GF-D8 (cell line): Measurements from ENCODE around the gene SMIM35.
"Not testable (repeated sequence)": the region's sequence is repeated elsewhere in the genome, so short reads cannot be mapped to it uniquely, and the experiment has no call there.

Experiments
- DNase-seq: peaks from one replicate; lab custom pipeline; 2025; lab: John Stamatoyannopoulos, UW

SMIM35 gene

DNA sequence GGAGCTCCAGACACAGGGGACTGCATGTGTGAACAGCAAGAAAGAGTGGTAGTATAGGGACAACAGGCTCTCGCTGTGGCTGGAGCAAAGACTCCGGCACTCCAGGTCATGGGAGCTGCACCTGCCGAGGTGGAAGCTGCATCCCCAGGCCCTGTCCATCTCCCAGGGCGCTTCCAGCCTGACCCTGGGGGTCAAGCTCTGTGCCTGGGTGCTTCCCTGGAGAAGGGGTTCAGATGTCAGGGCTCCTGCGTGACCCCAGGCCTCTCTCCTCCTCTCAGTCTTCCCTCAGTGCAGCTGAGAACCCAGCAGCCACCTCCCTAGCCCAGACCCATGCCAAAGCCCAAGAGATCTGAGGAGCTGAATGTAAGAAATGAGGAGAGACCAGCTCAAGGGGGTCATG lies 6.5 kb downstream of the SMIM35 start:
- no peak for DNase-seq

DNA sequence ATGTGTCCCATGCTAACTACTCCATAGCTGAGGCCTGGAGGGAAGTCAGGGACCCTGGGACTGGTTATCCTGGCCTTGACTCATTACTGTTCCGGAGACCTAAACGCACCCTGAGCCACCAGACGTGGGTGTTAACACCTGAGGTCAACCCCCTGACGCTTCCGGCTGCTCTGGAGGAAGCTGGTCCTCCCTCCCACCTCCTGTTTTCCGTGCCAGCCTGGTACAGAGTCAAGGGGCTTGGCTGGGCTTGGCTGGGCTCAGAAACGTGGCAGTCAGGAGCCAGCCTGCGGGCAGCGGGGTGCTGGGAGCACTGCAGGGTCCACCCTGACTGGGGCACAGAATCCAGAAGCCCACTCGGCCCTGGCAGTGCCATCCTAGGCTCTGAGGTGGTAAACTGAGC lies 7.3 kb downstream of the SMIM35 start:
- no peak for DNase-seq

DNA sequence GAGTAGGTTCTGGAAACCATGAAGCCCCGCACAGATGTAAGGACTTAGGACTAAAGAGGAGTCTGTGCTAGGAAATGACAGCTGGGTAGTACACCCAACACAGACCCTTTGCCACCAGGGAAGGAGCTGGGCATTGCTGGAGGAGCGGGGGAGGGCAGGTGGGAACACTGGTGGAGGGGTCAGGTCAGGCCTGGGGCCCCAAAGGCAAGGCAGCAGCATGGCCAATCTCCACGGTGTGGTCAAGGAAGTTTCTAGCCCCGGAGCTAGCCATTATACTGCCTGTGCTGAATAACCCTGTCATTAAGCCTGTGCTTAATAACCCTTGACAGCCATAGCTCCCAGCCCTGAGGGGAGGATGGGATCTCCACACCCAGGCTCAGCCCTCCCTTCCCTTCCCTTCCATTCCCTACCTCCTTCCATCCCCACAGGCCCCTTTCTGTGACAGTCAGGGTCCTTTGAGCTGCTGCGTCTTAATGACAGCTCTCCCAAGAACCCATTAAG lies 7.8 kb downstream of the SMIM35 start:
- no peak for DNase-seq

DNA sequence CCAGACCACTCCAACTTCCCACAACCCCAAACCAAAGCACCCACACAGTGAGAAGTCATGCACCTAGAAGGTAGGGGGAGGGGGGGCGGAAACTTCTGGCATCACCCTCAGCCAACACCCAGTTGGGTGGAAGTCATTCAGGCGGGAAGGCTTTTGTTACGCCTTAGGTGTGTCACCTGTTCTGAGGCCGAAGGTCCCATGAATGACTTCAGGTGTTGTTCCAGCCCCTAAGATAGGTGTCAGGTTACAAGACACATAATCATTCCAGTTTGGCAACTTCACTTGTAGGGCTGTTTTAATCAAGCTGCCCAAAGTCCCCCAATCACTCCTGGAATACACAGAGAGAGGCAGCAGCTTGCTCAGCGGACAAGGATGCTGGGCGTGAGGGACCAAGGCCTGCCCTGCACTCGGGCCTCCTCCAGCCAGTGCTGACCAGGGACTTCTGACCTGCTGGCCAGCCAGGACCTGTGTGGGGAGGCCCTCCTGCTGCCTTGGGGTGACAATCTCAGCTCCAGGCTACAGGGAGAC lies 9.9 kb downstream of the SMIM35 start, which contains the start of gene TMPRSS4:
TSS of gene TMPRSS4 (plus strand) at position 325 of the 528 bp plus-strand sequence. CDS start 225 bp downstream, outside the sequence.
- no peak for DNase-seq

GRCh38 chr11:118074785-118075184 lies 12.0 kb downstream of the SMIM35 start:
- DNase-seq, result no peak

DNA sequence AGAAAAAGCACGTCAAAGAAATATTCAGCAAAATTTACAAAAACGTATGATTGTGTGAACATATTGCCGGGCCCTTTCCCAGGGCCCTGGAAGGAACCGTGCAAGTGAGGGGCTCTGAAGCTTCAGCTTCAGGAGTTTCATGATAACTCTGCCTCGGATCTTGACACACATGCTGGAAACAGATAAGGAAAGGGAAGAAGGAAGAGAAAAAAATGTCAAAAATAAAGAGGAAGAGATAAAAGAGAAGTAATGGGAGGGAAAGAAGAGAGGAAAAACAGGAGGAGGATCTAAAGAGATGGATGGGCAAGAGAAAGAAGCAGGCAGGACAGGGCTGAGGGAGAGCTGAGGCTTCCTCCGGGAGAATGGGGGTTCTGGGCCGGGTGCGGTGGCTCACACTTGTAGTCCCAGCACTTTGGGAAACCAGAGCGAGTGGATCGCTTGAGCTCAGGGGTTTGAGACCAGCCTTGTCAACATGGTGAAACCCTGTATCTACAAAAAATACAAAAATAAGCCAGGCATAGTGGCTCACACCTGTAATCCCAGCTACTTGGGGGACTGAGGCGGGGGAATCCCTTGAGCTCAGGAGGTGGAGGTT lies 12.6 kb downstream of the SMIM35 start:
- DNase-seq, result no peak

DNA sequence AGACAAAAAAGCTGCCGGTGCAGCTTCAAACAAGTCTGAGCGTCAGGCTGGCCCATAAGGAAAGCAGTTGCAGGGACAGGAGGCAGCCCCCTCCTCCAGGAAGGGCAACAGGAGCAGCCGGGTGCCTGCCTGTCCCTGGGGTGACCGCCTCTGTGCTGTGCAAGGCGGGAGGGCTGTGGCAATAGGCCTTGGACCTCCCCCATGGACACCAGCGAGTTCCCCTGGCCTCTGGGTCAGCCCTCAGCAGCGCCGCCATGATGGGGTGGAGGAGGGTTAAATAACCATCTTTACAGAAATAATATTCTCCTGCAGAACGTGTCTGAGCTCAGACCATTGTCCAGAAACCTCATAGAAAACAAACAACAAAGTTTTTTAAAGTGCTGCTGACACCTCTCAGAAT lies 13.2 kb downstream of the SMIM35 start:
- no peak for DNase-seq

DNA sequence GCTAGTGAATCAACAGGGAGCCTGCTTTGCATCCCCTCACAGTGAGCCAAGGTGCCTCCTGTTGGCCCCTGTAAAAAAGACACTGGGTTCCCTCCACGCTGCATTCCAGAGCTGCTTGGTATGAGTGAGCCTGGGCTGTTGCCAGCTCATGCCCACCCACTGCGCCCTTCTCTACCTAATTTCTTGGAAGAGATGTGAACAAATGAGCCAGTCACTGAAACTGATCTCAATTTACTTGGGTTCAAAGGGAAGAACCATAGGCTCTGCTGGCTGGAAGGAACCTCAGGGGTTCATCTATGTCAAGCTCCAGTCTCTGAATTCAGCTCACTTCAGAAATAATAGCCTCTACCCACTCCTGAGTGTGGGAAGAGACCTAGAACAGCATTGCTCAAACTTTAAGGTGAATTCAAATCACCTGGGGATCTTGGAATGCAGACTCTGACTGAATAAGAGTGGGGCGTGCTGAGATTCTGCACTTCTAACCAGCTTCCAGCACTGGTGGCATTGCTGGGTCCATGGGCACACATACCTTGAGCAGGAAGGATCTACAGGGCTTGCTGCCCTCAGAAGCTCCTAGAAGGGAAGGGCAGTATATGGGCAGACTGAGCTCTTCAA lies 15.2 kb downstream of the SMIM35 start:
- no peak for DNase-seq

- no peak for DNase-seq
Observed at GRCh38 chr11:118068945-118069612, 17.7 kb downstream of the SMIM35 start.

DNA sequence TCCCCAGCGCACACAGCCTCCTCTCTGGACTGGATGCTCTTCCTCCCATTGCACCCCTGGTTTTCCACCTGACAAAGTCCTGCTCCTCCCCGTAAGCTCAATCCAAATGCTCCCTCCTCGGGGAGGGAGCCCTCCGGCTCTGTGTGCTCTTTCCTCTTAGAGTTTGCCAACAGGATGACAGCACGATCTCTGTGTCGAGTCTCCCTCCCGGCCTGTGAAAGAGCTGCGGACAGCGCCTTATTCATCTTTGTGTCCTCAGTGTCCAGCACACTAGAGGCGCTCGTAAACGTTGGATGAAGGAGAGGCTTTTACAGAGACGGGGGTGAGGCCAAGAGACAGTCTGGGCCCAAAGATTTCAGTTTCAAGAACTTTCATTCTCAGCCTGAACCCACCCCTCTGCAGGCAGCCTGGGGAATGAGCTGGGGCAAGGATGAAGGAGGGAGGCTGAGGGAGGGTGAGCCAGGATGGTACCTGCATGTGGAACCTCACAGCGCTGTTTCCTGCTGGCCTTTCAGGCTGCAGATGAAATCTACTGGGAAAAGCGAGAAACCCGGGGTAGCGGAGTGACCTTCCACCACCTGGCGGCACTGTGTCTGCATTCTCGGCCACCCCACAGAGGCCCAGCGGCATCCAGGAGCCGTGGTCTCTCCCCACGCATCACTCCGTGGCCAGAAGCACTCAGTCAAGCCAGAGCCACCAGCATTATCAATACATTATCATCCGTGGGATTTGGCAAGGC lies 18.4 kb downstream of the SMIM35 start:
- no peak for DNase-seq

DNA sequence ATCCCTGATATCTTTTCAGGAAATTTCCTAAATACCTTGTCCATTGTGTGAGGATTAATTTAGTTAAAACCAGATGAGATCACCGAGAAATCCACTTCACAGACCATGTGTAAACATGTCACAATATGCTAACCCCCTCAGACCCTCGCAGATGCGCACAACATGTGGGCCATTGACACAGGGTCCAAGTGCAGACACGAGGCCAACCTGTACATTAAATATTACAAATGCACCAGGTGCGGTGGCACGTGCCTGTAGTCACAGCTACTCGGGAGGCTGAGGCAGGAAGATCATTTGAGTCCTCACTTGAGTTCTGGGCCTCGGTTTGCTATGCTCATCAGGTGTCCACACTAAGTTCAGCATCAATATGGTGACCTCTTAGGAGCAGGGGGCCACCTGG lies 19.8 kb downstream of the SMIM35 start:
- DNase-seq, result no peak

- no peak for DNase-seq
Observed at GRCh38 chr11:118065384-118065783, 21.4 kb downstream of the SMIM35 start.

- no peak for DNase-seq
Observed at GRCh38 chr11:118064956-118065355, 21.8 kb downstream of the SMIM35 start.

- DNase-seq, result not testable (repeated sequence)
Observed at GRCh38 chr11:118062631-118063030, 24.1 kb downstream of the SMIM35 start.

- not testable (repeated sequence) for DNase-seq
Observed at GRCh38 chr11:118062181-118062580, 24.6 kb downstream of the SMIM35 start.

DNA sequence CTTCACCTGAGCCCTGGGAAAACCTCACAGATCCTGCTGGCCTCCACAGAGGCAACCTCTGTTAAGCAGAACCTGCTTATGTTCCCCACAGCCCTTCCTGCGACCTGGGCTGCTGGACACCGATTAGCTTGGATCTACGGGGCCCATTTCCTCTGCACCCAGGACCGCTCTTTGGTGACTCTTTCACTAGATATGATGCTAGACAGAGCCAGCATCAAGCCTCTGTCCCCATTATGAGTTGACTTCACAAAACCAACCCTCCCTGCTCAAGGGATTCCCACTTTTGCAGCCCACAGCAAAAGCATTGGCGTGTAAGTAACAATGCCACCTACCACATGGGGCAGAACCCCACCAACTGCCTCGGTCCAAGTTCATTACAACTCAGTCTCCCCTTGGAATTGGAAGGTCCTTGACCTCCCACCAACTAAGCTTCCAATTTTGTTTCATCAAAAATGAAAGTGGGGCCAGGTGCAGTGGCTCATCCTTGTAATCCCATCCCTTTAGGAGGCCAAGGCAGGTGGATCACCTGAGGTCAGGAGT lies 25.1 kb downstream of the SMIM35 start:
- no peak for DNase-seq

GRCh38 chr11:118060869-118061268 lies 25.9 kb downstream of the SMIM35 start:
- no peak for DNase-seq

GRCh38 chr11:118060081-118060661 lies 26.6 kb downstream of the SMIM35 start:
- DNase-seq, result no peak

DNA sequence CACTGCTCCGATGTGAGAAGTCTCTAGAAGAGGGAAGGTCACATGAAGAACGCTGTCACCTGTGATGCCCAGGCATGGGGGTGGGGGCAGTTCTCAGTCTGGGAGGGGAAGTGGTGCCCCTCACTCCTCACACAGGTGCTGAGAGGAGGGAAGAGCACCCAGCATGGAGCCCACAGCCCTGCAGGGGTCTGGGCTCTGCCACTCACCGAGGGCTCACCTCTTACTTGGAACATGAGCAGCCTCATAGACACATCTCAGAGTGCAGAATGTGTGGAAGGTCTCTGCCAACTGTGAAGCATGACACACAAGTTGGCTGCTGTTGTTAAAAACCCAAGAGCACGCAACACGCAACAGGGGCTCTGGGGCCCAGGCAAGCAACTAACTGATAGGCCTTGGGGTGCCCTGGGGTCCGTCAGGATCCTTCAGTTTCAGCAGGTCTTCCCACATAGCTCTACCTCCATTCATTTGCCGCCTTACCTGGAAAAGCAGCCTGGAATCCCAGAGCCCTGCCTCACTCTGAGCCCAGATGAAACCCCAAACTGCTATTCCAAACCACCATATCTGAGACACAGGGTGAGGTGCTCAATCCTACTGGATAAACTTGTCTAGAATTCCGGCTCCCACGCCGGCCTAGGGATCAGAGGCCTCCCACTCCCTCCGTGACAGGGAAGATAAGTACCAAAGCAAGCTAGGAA lies 27.4 kb downstream of the SMIM35 start:
- DNase-seq, result no peak

GRCh38 chr11:118058311-118059245 lies 28.2 kb downstream of the SMIM35 start:
- no peak for DNase-seq
